Neural crest cell (in vitro differentiated cells): ENCODE data around the gene PIAS1. TPM values are rescaled to one million over a fixed set of nuclear protein-coding genes. Genes with fewer than 3 reads are reported as not detected.

Experiments
- DNase-seq: peaks from one replicate; pipeline ENCODE4 v3.0.0; 2021; ENCODE audit warnings: low read depth, mixed read lengths, low spot score
- H3K27ac Mint-ChIP-seq: one replicate; pipeline ENCODE4 v1.8.0; 2021; ENCODE audit warnings: mild to moderate bottlenecking, mixed read lengths; ENCODE audit not compliant: unreplicated experiment
- H3K27me3 Mint-ChIP-seq: 2 replicates; pipeline ENCODE4 v1.8.0; 2021; ENCODE audit warnings: low read depth, mild to moderate bottlenecking, mixed read lengths
- H3K36me3 Mint-ChIP-seq: 2 replicates; pipeline ENCODE4 v1.8.0; 2021; ENCODE audit warnings: low read depth, mild to moderate bottlenecking, mixed read lengths
- H3K4me1 Mint-ChIP-seq: 2 replicates; pipeline ENCODE4 v1.8.0; 2021; ENCODE audit warnings: mixed read lengths
- H3K4me3 Mint-ChIP-seq: one replicate; pipeline ENCODE4 v1.8.0; 2021; ENCODE audit warnings: mild to moderate bottlenecking, mixed read lengths
- H3K9me3 Mint-ChIP-seq: 2 replicates; pipeline ENCODE4 v1.8.0; 2021; ENCODE audit warnings: mixed read lengths
- total RNA-seq: library from RNA; stranded (reverse); gene quantifications from 2 replicates; pipeline ENCODE4 v1.2.1, GENCODE V29; 2021
- TF ChIP-seq, protein P1 (sequence below): fragments of 200-600 bp; sonication (generic); conservative IDR thresholded peaks from 2 replicates; pipeline ENCODE4 v1.5.0; 2021; ENCODE audit warnings: antibody characterized with exemption, mild to moderate bottlenecking

PIAS1 gene
- total RNA-seq, 1 donor from 2014 or later, result 41.3 TPM

- DNase-seq, result no peak
- TF ChIP-seq, protein P1, sequence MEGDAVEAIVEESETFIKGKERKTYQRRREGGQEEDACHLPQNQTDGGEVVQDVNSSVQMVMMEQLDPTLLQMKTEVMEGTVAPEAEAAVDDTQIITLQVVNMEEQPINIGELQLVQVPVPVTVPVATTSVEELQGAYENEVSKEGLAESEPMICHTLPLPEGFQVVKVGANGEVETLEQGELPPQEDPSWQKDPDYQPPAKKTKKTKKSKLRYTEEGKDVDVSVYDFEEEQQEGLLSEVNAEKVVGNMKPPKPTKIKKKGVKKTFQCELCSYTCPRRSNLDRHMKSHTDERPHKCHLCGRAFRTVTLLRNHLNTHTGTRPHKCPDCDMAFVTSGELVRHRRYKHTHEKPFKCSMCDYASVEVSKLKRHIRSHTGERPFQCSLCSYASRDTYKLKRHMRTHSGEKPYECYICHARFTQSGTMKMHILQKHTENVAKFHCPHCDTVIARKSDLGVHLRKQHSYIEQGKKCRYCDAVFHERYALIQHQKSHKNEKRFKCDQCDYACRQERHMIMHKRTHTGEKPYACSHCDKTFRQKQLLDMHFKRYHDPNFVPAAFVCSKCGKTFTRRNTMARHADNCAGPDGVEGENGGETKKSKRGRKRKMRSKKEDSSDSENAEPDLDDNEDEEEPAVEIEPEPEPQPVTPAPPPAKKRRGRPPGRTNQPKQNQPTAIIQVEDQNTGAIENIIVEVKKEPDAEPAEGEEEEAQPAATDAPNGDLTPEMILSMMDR, result no peak
- Mint-ChIP-seq H3K9me3 (no peaks in the 10 kb centered on the region), H3K27me3 (no peaks in the 10 kb centered on the region), H3K36me3 (no peaks in the 10 kb centered on the region), H3K4me1 (no peaks in the 10 kb centered on the region), H3K4me3 (no peak overlapping the region), H3K27ac (no peak overlapping the region)
Measured at GRCh38 chr15:68028888-68029207, 25.3 kb upstream of the PIAS1 start.

DNA sequence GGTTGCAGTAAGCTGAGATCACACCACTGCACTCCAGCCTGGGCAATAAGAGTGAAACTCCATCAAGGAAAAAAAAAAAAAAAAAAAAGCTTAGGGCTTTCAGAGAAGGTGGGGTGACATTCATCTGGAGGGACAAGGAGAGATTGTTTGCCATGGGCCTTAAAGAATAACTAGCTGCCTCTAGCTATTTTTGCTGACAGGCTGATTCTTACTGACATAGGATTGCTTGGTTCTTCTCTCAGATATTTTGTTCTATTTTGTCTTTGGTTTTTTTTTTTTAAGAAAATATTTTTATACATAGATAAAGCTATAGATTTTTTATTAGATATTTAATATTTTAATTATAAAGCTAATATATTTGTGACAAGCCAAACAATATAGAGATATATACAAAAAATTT, 24.2 kb upstream of the PIAS1 start:
- no peaks in the 10 kb centered on the region for H3K27me3 Mint-ChIP-seq

DNA sequence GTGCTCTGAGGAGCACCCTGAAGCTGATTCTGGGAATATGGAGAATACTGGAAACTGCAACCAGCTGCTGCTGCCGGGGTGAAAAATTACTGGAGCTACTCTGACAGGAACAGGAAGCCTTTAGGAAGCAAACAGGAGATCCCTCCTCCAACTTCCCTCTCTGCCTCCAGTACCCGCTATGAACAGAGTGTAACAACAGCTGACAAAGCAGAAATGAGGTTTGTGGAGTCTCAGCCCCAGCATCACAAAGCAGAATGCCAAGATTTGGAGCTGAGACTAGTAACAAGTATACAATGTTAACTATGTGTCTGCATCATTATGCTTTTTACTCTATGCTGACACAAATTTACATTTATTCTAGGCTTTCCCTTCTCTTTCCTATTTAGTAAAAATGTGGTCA, 22.7 kb upstream of the PIAS1 start:
- DNase-seq, result no peak
- Mint-ChIP-seq H3K27me3 (no peaks in the 10 kb centered on the region), H3K4me3 (no peak overlapping the region), H3K4me1 (no peaks in the 10 kb centered on the region), H3K9me3 (no peaks in the 10 kb centered on the region), H3K27ac (no peak overlapping the region), H3K36me3 (no peaks in the 10 kb centered on the region)
- TF ChIP-seq, protein P1, result no peak

More for the DNA sequence above, 24.2 kb upstream of the PIAS1 start:
- no peak for DNase-seq
- Mint-ChIP-seq H3K9me3 (no peaks in the 10 kb centered on the region), H3K36me3 (no peaks in the 10 kb centered on the region), H3K27ac (no peak overlapping the region), H3K4me3 (no peak overlapping the region), H3K4me1 (no peaks in the 10 kb centered on the region)
- TF ChIP-seq, protein P1, result no peak

DNA sequence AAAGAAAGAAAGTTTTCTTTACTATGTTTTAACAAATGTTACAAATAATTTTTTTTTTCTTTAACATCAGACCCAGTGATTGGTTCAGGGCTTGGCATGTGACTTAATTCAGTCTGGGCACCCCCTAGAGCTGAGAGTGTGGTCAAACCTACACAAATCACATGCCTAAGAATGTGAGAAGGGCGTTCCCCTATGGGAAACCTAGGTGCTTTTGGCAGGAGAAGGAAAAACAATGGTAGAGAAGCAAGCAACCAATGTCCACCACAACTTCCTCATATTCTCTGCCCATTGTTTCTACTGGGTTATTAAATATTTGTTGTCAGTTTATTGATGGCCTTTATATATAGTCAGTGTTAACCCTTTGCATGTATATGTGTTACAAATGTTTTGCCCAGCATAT, 21.4 kb upstream of the PIAS1 start:
- no peak for DNase-seq
- Mint-ChIP-seq H3K4me1 (no peaks in the 10 kb centered on the region), H3K27ac (no peak overlapping the region), H3K9me3 (no peaks in the 10 kb centered on the region), H3K27me3 (no peaks in the 10 kb centered on the region), H3K36me3 (no peaks in the 10 kb centered on the region), H3K4me3 (no peak overlapping the region)
- TF ChIP-seq, protein P1, result no peak

- TF ChIP-seq, protein P1, result no peak
- Mint-ChIP-seq H3K27ac (no peak overlapping the region), H3K4me1 (no peaks in the 10 kb centered on the region), H3K36me3 (peaks cover 4% of the 10 kb centered on the region), H3K4me3 (no peak overlapping the region), H3K27me3 (no peaks in the 10 kb centered on the region), H3K9me3 (peaks cover 2% of the 10 kb centered on the region)
- no peak for DNase-seq
Measured at GRCh38 chr15:68034081-68034480, 20.0 kb upstream of the PIAS1 start.
